ENCODE results near the gene TAMM41. TPM values are rescaled to one million over a fixed set of nuclear protein-coding genes. Genes with fewer than 3 reads are reported as not detected.

The TAMM41 gene
- total and polyA plus RNA-seq, 2 donors (not counting 1 experiment from before 2014, with no cell fraction given), result 36.1 to 52.3 TPM

DNA sequence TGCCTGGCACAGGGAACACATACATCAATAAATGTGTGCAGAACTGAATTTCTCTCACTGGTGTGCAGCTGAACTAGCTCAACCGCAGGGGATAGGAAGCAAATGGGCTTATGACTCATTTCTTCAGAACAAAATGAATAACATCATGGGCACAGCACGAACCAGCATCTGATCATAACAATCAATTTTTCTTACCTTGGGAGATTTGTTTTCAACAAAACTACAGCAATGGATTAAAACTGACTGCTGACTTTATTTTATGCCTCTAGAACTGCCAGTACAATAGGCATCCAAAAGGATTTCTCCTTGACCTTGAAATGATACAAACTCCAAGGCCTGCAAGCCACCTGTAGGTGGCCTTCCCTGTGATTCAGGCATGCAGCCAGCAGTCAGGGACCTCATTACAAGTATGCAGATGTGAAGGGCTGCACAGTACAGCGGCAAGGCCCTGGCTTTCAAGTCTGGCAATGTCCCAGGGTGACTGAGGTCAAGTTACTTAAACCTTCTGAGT, 26.1 kb downstream of the TAMM41 start:
- Histone ChIP-seq H3K27ac (ENCODE audit: low read length in 2 of 2) (no peak overlapping the region), H3K4me3 (ENCODE audit: control extremely low read depth in 1 of 5, extremely low read depth in 1 of 5, insufficient read depth in 1 of 5, low read depth in 2 of 5, low read length in 4 of 5) (no peak overlapping the region), H3K4me1 (ENCODE audit: control insufficient read depth in 2 of 2, insufficient read depth in 2 of 2, low read length in 2 of 2) (no peaks in the 10 kb centered on the region), H3K9me3 (ENCODE audit: control extremely low read depth in 1 of 3, control insufficient read depth in 2 of 3, insufficient read depth in 1 of 3, low read length in 2 of 3) (no peaks in the 10 kb centered on the region), H3K36me3 (replicated peaks in 1 of 2; ENCODE audit: control extremely low read depth in 1 of 2, control insufficient read depth in 1 of 2, extremely low read depth in 1 of 2, insufficient read depth in 2 of 2, low read length in 1 of 2) (peaks cover 10 to 52% of the 10 kb centered on the region in 2 experiments), H3K4me2 (replicated peaks; ENCODE audit: low read depth, low read length, poor library complexity, severe bottlenecking) (no peak overlapping the region), H4K20me1 (ENCODE audit: control insufficient read depth, insufficient read depth, low read length, poor library complexity, severe bottlenecking) (no peaks in the 10 kb centered on the region), H3K79me2 (ENCODE audit: control insufficient read depth, insufficient read depth, low read length) (no peaks in the 10 kb centered on the region), H2AFZ (ENCODE audit: insufficient read depth, low read depth, low read length, poor library complexity, severe bottlenecking) (no peak overlapping the region), H3K27me3 (replicated peaks in 1 of 4; ENCODE audit: control extremely low read depth in 1 of 4, control insufficient read depth in 3 of 4, insufficient read depth in 4 of 4, low read length in 3 of 4) (no peaks in the 10 kb centered on the region), H3K9ac (ENCODE audit: low read length) (no peak overlapping the region)
- Mint-ChIP-seq H3K4me1 (no peaks in the 10 kb centered on the region), H3K9me3 (ENCODE audit: insufficient read depth) (no peaks in the 10 kb centered on the region), H3K4me3 (no peak overlapping the region), H3K27me3 (no peaks in the 10 kb centered on the region), H3K27ac (no peak overlapping the region)
- WGBS (ENCODE audit: insufficient coverage), result 75% methylated on average over 3 of the region's 3 CpGs
- POLR2A ChIA-PET, result no interaction called here
- DNase-seq, result no peak
- intact Hi-C loops (cut with micrococcal nuclease), result no loop called here
- CTCF ChIA-PET, result no interaction called here
- ATAC-seq (ENCODE audit: low read depth), result no peak
- TF ChIP-seq CTCF (IDR thresholded peaks at IDR 0.05) (no peak), EZH2 (IDR thresholded peaks at IDR 0.05; ENCODE audit: borderline replicate concordance, insufficient read depth, low read depth, low read length, poor library complexity, severe bottlenecking) (no peak)

GRCh38 chr3:11819146-11819689, 27.5 kb downstream of the TAMM41 start:
- Histone ChIP-seq H3K4me2 (replicated peaks; ENCODE audit: low read depth, low read length, poor library complexity, severe bottlenecking) (no peak overlapping the region), H2AFZ (ENCODE audit: insufficient read depth, low read depth, low read length, poor library complexity, severe bottlenecking) (no peak overlapping the region), H4K20me1 (ENCODE audit: control insufficient read depth, insufficient read depth, low read length, poor library complexity, severe bottlenecking) (no peaks in the 10 kb centered on the region), H3K79me2 (ENCODE audit: control insufficient read depth, insufficient read depth, low read length) (no peaks in the 10 kb centered on the region), H3K36me3 (replicated peaks in 1 of 2; ENCODE audit: control extremely low read depth in 1 of 2, control insufficient read depth in 1 of 2, extremely low read depth in 1 of 2, insufficient read depth in 2 of 2, low read length in 1 of 2) (peaks cover 10 to 49% of the 10 kb centered on the region in 2 experiments), H3K4me3 (ENCODE audit: control extremely low read depth in 1 of 5, extremely low read depth in 1 of 5, insufficient read depth in 1 of 5, low read depth in 2 of 5, low read length in 4 of 5) (no peak overlapping the region), H3K4me1 (ENCODE audit: control insufficient read depth in 2 of 2, insufficient read depth in 2 of 2, low read length in 2 of 2) (no peaks in the 10 kb centered on the region), H3K9me3 (ENCODE audit: control extremely low read depth in 1 of 3, control insufficient read depth in 2 of 3, insufficient read depth in 1 of 3, low read length in 2 of 3) (no peaks in the 10 kb centered on the region), H3K9ac (ENCODE audit: low read length) (no peak overlapping the region), H3K27ac (ENCODE audit: low read length in 2 of 2) (no peak overlapping the region), H3K27me3 (replicated peaks in 1 of 4; ENCODE audit: control extremely low read depth in 1 of 4, control insufficient read depth in 3 of 4, insufficient read depth in 4 of 4, low read length in 3 of 4) (no peaks in the 10 kb centered on the region)
- CTCF ChIA-PET, result interaction anchor here (2.4 kb wide), 1 partner anchor 11 kb away, joined by 5 read pairs; no protein-coding TSS in a partner anchor
- WGBS (ENCODE audit: insufficient coverage), result 80% methylated on average over 1 of the region's 4 CpGs
- H3K4me1 Mint-ChIP-seq, result no peaks in the 10 kb centered on the region
- no peak for DNase-seq
- no peak overlapping the region for H3K27ac Mint-ChIP-seq
- no peaks in the 10 kb centered on the region for H3K9me3 Mint-ChIP-seq (ENCODE audit: insufficient read depth)
- H3K4me3 Mint-ChIP-seq, result no peak overlapping the region
- H3K27me3 Mint-ChIP-seq, result no peaks in the 10 kb centered on the region
- POLR2A ChIA-PET, result no interaction called here
- TF ChIP-seq EZH2 (IDR thresholded peaks at IDR 0.05; ENCODE audit: borderline replicate concordance, insufficient read depth, low read depth, low read length, poor library complexity, severe bottlenecking) (no peak), CTCF (IDR thresholded peaks at IDR 0.05) (no peak)
- intact Hi-C loops (cut with micrococcal nuclease), result no loop called here
- ATAC-seq (ENCODE audit: low read depth), result no peak

Data from B cell (primary cell).